HUDEP-2 (cell line): ENCODE results near the gene RAP1GDS1.
"Not testable (repeated sequence)": the region's sequence is repeated elsewhere in the genome, so short reads cannot be mapped to it uniquely, and the experiment has no call there.

Source experiments
- DNase-seq, 76 experiments: peaks; one replicate each; lab custom pipeline; 2025; ENCODE audit not compliant: unreplicated experiment in 76 of 76; lab: John Stamatoyannopoulos, UW

Gene RAP1GDS1

DNA sequence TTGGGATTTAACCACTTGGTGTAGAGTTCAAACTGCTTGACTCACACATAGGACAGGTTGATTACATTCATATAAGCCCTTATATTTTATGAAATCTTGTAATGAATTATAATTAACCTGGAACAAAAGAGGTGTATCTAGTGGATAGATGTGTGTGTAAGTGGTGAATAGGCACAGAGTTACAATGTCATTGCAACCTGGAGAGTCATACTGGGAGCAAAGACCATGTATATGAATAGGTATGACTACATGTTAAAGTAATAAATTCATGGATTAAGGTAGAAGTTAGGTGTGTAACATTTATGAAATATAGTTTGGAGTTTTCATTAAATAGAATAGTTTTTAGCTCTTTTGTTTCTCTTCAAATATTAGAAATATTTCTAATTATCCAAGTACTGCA, 26.1 kb downstream of the RAP1GDS1 start:
- DNase-seq: no peak

DNA sequence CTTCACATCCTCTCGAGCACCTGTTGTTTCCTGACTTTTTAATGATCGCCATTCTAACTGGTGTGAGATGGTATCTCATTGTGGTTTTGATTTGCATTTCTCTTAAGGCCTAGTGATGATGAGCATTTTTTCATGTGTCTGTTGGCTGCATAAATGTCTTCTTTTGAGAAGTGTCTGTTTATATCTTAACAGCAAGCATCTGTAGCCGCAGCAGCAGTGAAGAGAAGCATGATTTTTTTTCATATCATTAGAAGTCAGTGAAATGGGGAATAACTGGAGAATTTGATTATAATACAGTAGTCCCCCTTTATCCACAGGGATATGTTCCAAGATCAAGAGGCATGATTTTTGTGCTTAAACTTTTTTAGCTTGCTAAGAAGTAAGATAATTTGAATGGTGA, 27.5 kb downstream of the RAP1GDS1 start:
- DNase-seq: not testable (repeated sequence)

DNA sequence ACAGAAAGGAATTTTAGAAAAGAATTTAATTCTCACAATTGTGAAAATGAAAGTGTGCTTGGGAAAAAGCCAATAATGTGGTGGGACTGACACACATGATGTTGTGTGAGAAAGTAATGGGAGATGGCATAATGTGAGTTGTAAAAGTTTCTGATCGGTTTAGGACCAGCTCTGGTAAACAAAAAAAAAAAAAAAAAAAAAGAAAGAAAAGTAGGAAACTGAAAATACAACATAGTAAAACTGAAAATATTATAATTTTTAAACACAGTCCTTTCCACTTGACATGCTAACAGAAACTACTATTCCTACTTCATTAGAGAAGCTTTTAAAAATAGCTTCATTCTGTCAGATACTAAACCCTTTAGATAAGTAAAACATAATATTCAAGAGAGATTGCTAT, 28.2 kb downstream of the RAP1GDS1 start:
- no peak for DNase-seq

DNA sequence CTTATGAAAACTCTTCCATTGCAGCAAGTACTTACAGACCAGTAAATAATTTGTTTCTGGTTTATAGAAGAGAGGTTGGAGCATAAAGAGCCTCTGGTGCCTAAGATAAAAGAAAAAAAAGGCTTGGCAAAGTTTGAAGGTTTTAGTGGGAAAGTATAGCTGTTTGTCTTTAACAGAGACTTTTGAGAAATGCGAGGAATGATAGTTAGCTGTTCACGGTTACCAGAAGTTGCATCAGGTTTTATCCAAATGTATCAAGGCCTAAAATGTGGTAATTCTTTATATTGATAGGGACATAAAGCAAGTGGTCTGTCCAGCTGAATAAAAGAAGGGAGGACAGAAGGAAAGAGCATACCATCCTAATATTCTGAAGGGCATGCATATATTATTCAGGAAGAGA, 29.3 kb downstream of the RAP1GDS1 start:
- no peak for DNase-seq

DNA sequence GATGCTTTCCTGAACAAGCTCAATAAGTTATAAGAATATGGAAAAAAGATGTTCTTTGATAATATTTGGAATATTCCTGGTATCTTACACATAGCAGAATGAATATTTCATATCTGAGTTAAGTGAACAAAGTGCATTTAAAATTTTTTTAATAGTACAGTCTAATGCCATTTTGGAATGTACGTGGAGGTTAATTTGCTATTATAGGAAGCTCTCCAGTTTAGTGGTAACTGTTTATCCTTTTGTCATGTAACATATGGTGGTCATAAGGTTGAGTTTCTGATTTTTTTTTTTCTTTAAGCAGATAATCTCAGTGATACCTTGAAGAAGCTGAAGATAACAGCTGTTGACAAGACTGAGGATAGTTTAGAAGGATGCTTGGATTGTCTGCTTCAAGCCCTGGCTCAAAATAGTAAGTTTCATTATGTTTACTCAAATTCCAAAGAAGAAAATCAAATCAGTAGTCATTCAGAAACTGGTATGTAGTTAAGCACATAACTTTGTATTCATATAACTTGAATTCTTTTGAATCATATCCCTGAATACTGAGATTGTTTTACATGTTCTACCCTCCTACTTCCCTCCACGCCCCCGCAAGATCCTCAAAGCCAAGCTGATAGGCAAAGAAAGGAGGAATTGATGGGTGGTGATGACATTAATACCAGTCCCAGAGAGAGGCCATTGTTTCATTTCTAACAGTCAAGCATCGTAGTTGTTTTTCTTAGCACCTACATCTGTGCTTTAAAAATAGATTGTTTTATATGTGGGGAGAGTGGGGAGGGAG, 32.1 kb downstream of the RAP1GDS1 start:
- peak in 1 of 76 experiments; percentile 0 for DNase-seq

DNA sequence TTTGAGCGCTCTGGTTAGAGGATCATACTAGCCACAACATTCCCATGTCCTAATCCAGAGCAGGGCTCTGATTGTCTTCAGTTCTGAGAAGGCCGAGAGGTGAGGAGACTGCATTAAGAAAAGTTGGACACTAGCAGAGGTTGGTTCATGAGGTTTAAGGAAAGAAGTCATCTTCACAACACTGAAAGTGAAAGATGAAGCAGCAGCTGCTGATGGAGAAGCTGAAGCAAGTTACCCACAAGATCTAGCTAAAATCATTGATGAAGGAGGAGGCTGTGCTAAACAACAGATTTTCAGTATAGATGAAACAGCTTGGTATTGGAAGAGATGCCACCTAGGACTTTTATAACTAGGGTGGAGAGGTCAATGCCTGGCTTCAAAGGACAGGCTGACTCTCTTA, 36.8 kb downstream of the RAP1GDS1 start:
- no peak for DNase-seq

DNA sequence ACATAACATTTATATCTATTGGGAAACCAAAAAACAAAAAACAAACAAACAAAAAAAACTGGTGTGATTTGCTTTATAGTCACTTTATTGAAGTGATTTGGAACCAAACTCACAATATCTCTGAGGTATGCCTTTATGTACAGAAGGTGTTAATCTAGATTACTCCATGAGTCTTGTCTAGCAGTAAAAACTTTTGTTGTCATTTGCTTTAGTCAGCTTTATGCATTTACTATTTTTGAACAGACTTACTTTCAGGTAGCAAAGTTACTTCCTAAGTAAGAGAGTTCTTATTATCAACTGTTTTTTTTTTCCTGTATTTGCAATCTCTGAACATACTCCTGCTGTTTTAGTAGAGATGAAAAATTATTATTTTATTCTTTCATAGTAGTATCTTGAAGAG, 39.5 kb downstream of the RAP1GDS1 start:
- no peak for DNase-seq

DNA sequence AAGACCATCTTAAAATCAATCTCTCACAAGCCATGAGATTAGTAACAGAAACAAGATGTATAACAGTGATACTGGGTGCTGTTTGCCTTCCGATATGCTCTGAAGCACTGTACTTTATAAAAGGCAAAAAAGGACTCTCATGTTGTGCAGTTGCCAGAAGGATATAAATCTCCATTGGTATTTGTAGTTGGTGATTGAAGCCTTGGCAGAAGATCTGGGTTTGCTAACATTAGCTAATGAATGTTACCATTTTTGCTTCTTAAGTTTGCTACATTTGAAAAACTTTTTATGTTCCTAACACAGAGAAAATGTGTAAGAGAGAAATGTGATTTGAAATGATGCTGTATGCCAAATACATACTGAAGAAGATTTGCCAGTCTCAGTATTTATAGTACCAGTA, 44.4 kb downstream of the RAP1GDS1 start:
- DNase-seq: no peak

DNA sequence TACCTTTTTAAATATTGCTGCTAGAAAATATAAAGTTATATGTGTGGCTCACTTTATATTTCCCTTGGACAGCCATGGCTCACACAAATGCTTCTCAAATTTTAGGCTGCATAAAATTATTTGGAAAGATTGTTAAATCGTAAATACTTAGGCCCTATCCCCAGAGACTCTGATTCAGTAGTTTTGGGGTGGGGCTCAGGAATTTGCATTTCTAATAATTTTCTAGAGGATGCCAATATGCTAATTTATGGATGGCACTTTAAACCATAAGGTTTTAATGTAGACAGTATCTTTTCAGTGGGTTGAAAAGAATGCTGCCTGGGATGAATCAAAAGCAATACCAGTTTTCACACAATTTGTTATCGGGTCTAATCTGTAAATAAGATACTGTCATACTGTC, 49.7 kb downstream of the RAP1GDS1 start:
- no peak for DNase-seq

DNA sequence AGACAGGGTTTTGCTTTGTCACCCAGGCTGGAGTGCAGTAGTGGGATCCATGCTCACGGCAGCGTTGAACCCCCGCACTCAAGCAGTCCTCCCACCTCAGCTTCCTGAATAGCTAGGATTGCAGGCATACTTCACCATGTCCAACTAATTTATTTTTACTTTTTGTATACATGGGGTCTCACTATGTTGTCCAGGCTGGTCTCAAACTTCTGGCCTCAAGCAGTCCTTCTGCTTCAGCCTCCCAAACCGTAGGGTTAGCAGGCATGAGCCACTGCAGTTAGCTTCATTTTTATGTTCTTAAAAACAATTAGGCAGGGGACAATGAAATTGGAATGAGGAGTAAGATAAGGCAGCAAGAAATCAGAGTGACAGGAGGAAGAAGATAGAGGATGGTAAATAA, 50.5 kb downstream of the RAP1GDS1 start:
- DNase-seq: no peak

DNA sequence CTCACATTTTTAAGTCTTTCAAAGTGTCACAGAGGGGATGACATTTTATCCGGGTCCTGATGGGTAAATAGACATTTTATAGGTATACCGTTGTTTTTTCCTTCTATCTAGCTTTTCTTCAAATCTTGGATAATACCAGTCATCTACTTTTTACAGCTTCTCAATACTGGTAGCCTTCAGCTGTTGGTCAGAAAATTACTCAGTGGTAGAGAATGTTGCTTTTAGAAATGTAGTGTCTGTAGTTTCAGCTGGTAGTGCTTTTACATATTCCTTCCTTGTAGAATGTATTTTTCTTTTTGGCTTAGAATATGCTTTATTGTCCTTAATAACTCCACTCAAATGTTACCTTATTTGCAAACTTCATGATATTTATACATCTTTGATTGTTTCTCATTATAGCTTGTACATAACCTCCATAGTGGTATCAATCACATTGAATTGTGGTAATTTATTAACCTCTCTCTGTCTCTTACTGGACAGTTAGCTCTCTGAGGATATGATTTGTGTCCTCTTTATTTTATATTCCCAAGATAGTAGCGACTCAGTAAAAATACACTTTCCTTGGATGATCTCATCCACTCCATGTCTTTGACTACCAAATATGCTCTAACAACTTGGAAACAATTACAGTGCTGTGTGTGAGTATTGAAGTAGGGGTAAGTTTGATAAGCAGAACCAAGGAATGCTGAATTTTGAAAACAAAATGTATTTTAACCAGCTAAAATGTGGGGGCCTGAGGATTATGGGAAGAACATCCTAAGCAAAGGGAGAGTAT, 53.8 kb downstream of the RAP1GDS1 start:
- DNase-seq: no peak

DNA sequence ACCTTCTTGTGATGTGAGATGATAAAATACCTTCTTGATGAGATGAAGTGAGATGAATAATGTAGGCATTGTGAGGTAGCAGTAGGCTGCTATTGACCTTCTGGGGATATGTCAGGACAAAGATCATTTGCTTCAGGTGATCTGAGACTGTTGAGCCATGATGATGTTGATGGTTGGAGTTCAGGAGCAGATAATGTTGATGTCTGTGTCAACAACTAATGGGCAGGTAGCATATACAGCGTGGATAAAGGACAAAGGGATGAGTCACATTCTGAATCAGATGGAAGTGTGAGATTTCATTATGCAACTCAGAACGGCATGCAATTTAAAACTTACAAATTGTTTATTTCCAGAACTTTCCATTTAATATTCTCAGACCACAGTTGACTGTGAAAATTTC, 57.3 kb downstream of the RAP1GDS1 start:
- DNase-seq: no peak

DNA sequence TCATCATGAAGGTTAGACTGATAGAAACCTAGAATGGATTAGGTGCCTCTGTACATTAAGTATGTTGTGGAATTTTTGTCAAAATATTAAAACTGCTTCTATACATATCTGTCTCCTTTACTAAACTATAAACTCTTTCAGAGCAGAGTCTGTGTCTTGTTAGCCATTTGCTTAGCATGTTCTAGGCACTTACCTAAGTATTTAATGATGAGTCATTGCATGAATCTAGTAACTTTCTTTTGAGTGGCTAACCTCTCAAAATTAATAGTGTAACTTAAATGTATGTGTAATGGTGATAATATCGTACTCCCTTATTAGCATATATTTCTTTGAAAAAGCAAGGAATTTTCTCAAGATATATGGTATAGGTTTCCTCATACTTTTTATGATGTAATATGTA, 57.8 kb downstream of the RAP1GDS1 start:
- DNase-seq: no peak

DNA sequence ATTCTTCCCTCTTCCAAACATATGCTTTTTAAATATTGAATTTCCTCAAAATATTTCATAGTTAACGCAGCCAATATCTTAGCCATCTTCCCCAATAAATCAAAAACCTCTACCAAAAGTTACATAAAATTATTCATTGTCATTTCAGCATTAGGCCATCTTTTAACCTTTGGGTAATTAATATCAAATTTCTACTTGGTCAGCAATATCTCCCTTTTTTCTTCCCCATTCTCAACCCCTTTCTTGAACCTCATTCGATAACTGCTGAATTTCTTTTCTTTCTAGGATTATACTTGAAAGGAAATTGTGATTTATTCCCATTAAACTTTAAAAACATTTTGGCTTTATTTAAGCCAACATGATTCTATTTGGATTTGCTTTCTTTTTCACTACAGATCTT, 65.0 kb downstream of the RAP1GDS1 start:
- no peak for DNase-seq

DNA sequence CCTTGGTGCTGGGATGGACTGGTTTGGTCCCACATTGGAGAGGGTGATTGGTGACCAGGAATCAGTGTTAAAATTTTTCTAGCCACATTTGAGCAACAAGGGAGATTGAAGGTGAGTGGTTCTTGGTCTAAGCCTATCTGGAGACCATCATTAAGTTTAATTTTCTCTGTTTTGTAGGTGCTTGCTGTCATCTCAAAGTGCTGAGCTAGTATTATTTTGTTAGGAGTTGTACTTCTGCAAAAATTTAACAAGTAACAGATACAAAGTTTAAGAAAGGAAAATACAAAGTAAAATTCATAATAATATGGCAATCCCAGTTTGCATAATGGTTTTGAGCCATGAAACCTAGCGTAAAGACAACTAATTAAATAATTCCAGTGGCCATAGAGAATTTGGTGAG, 66.5 kb downstream of the RAP1GDS1 start:
- no peak for DNase-seq

DNA sequence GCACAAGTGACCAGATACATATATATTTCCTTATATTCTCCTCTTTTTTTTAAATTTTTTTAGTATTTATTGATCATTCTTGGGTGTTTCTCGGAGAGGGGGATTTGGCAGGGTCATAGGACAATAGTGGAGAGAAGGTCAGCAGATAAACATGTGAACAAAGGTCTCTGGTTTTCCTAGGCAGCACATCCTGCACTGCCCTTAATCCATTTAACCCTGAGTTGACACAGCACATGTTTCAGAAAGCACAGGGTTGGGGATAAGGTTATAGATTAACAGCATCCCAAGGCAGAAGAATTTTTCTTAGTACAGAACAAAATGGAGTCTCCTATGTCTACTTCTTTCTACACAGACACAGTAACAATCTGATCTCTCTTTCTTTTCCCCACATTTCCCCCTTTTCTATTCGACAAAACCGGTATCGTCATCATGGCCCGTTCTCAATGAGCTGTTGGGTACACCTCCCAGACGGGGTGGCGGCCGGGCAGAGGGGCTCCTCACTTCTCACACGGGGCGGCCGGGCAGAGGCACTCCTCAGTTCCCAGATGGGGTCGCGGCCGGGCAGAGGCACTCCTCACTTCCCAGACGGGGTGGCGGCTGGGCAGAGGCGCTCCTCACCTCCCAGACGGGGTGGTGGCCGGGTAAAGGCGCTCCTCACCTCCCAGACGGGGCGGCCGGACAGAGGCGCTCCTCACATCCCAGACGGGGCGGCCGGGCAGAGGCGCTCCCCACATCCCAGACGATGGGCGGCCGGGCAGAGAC, 68.9 kb downstream of the RAP1GDS1 start:
- DNase-seq: not testable (repeated sequence)

DNA sequence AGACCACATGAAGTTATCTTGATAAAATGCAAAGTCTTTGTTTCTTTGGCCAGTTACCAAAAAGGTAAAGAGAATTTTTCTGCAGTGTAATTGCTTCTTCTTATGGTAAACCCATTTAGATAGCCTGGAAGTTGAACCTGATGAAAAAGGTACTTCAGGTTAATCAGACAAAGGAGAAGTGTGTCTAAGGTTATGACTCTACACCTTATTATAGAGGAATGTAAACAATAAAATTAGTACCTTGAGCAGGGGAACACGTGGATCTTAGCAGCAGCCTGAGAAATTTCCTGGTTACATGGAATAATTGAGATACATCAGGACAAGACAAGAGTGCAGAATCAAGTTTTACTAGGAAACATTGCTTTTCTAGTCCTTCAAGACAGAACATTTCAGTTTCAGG, 70.8 kb downstream of the RAP1GDS1 start:
- no peak for DNase-seq

DNA sequence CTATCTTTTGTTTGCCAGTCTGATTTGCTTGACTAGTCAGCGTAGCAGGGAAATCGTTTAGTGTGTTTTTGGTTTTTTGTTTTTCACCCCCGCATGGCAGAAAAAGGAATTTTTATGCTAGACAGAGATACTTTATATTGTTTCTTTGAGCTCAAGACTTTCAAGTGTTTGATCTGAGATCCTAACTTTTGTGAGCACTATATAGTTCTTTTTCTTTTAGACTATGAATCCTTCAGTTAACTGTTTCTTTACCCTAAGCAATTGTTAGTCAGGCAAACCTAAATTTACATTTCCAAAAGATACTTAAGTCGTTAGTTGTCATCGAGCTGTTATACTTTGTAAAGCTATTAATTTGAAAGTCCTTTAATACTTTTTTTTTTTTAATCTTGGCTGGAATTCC, 73.3 kb downstream of the RAP1GDS1 start:
- DNase-seq: no peak

DNA sequence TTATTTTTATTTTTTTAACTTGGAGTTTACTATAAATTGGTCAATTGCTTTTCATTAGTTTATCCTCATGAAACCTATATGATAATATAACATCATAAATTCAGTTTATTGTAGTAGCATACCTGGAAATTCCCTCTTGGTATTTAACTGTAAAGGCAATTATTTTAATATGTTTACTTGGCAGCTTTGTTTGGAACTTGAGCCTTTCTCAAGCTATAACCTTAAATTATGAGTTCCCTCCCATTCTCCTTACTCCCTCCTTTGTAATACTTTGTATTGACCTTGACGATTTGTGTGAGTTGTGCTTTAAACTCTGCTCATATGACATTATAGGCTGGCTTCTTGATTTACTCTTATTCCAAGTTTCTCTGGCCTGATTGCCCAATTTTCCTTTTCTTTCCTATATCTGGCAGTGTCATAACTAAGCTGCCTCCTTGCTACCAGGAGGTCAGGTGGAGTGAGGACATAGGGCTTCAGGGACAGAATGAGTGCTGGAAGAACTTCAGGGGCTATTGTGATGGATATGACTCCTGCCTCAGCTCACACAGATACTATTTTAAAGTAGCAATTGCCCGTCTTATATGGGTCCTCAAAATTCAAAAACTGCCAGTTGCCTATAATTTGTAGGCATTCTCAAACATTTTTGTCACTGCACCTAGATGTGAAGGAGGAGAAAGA, 77.7 kb downstream of the RAP1GDS1 start:
- DNase-seq: no peak

DNA sequence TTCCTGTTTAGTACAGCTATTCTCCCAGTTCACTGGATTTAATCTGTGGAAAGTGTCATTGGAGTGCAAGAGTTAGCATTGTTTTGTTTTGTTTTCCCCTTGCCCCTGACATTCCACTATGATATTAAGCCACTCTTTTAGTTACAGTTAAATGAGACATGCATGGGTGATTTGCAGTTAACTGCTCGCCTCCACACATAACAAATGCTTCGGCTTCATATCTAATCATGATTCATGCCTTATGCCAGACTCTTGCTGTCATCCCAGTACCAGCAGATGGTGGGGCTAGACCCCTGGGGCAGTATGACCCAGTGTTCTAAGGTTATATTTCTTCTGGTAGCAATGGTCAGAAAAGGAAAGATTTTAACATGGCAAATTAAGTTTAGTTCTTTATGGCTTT, 80.1 kb downstream of the RAP1GDS1 start:
- DNase-seq: no peak

DNA sequence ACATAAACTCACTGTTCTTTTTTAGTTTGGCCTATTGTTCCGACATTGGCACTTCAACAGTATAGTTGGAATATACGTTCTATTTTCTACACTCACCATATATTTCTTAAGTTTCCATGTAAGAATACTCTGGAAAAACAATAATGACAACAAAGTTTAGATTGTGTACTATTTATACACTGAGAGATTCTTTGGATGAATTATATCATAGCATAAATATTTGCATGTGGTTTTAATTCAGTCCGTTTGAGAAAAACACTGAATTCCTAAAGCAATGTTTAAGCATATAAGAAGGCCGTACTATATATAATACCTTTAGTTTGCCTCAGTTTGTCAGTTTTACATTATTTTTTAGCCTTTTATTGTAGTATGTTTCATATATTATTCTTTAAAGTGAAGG, 82.4 kb downstream of the RAP1GDS1 start:
- no peak for DNase-seq
